ENCODE measurements around the gene ABCA1. TPM values are rescaled to one million over a fixed set of nuclear protein-coding genes. Genes with fewer than 3 reads are reported as not detected.
"Not testable (repeated sequence)": the region's sequence is repeated elsewhere in the genome, so short reads cannot be mapped to it uniquely, and the experiment has no call there.

The ABCA1 gene
- total RNA-seq, 6 experiments from 2014 or later = 45.8 to 107 (median 61.4) TPM

DNA sequence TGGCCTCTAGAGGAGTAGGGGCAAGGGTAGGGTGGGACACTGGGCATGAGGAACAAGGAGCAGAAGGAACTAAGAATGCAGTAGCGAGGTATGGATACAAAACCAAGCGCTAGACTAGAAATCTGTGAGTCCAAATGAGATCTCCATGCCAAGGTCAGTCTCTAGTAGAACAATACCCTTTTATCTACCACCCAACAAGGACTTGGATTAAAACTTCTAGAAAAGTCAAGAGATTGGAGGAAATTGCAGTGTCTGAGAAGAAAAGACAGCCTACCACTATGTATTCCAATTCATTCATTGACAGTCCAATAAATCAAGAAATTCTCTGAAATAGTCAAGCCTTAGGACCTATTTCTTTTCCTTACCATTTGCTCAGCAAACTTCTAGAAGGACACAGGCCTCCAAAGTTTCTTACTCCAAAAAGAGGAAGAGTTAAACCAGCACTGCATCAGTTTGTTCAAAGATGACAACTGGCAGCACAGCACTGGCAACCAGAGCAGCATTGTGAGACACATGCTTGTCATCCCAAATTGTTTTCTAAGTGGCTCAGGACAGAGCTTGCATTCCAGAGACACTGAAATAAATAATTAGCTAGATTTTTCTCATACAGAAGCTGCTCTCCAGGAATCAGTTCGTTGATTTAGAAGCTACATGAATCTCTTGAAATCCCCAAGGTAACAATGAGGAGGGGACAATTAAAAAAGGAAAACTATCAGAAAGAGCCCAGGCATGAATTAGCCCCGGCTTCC, 22.6 kb downstream of the ABCA1 start:
- 17% methylated on average over 4 of the region's 4 CpGs for WGBS (ENCODE audit: insufficient coverage, low coverage, low lambda C conversion rate, missing lambda C conversion rate)
- H3K9me3 ChIP-seq = no peaks in the 10 kb centered on the region
- H3K36me3 ChIP-seq = peaks cover 0 to 4% (median under 1%) of the 10 kb centered on the region in 4 donors
- TF ChIP-seq POLR2A (IDR thresholded peaks at IDR 0.05) = peak; percentile 20
- no peak for TF ChIP-seq CTCF (IDR thresholded peaks at IDR 0.05)
- H3K4me3 ChIP-seq = peak overlapping the region; percentile 30 to 59 (median 50)
- no peaks in the 10 kb centered on the region for H3K27me3 ChIP-seq
- H3K27ac ChIP-seq = peak overlapping the region; percentile 68 to 81 (median 80)
- ATAC-seq (no peak), DNase-seq (no peak)
- H3K4me1 ChIP-seq = peaks cover 0 to 84% (median 16%) of the 10 kb centered on the region in 4 donors
- intact Hi-C loops (cut with DNase I) = no loop called here

DNA sequence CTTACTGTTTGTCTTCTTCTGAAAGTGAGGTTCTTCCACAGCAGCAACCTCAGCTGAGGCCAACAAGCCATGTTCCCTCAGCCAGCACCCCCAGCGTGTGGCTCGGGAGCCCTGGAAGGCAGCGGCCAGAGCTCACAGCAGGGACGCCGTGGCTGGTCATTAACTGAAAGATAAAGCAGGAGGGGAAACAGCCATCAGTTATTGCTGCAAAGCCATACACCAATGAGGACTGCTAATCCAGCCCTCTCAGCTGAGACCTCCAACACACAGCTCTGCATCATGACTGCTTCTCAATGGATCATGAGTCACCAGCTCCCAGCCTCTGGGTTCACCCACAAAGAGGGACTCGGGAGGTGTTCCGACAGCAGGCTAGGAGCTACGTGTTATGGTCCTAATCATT, 24.3 kb downstream of the ABCA1 start:
- H3K4me3 ChIP-seq = peak overlapping the region; percentile 30 to 59 (median 50)
- peak overlapping the region; percentile 37 to 80 (median 68) for H3K27ac ChIP-seq
- no peaks in the 10 kb centered on the region for H3K9me3 ChIP-seq
- peaks cover 0 to 9% (median under 1%) of the 10 kb centered on the region in 4 donors for H3K36me3 ChIP-seq
- WGBS (ENCODE audit: insufficient coverage, low coverage, low lambda C conversion rate, missing lambda C conversion rate) = 31% methylated on average over 8 of the region's 8 CpGs
- DNase-seq (peak in 2 of 3 donors; percentile 38 to 61), ATAC-seq (peak; percentile 1 to 18 (median 2))
- peaks cover 0 to 84% (median 17%) of the 10 kb centered on the region in 4 donors for H3K4me1 ChIP-seq
- no peaks in the 10 kb centered on the region for H3K27me3 ChIP-seq
- intact Hi-C loops (cut with DNase I) = no loop called here
- no peak for TF ChIP-seq CTCF (IDR thresholded peaks at IDR 0.05)
- TF ChIP-seq POLR2A (IDR thresholded peaks at IDR 0.05) = peak; percentile 80

DNA sequence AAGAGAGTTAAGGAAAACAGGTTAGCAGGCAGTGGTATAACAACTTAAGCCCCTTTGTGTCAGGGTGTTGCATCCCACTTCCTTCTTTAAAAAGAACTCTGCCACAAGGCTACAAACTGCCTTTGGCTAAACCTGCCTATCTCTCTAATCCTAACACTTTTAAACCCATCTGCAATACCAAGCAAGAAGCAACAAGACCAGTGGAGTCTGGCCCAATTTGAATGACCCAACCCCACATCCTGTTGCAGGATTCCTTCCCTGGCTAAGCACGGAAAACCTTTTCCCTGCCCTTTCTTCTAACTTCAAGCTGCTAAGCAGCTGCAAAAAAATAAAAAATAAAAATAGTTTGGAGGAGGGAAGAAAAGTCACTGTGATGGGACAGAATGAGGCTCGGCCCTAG, 27.1 kb downstream of the ABCA1 start:
- H3K4me1 ChIP-seq = peaks cover 0 to 93% (median 22%) of the 10 kb centered on the region in 4 donors
- no peaks in the 10 kb centered on the region for H3K9me3 ChIP-seq

DNA sequence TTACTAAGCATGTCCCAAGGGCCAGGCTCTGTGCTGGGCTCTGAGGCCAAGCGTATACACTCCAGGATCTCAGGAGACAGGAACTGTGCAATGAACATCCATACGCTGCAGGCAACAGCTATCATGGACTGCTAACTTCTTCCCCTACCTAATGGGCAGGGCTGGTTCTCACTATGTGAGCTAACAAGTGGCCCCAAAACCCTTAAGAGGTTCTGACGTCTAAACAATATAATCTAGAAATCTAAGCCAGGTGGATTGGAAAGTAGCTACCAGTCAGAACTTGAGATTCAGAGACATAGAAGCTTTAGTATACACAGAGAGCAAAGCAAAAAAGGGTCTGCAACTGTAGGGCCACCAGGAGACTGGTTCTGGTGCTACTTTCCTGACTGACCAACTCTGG, 27.6 kb downstream of the ABCA1 start:
- no peaks in the 10 kb centered on the region for H3K27me3 ChIP-seq
- H3K4me3 ChIP-seq = peak overlapping the region; percentile 2 to 59 (median 50)
- no peaks in the 10 kb centered on the region for H3K9me3 ChIP-seq
- TF ChIP-seq POLR2A (IDR thresholded peaks at IDR 0.05) = no peak
- DNase-seq (no peak), ATAC-seq (peak; percentile 2 to 41 (median 20))
- peaks cover 0 to 30% (median under 1%) of the 10 kb centered on the region in 4 donors for H3K36me3 ChIP-seq
- 34% methylated on average over 3 of the region's 3 CpGs for WGBS (ENCODE audit: insufficient coverage, low coverage, low lambda C conversion rate, missing lambda C conversion rate)
- peaks cover 0 to 93% (median 22%) of the 10 kb centered on the region in 4 donors for H3K4me1 ChIP-seq
- intact Hi-C loops (cut with DNase I) = no loop called here
- H3K27ac ChIP-seq = peak overlapping the region; percentile 25 to 80 (median 56)

More for the DNA sequence above, 27.1 kb downstream of the ABCA1 start:
- peaks cover 0 to 24% (median under 1%) of the 10 kb centered on the region in 4 donors for H3K36me3 ChIP-seq
- ATAC-seq (no peak), DNase-seq (no peak)
- H3K27ac ChIP-seq = peak overlapping the region; percentile 25 to 80 (median 56)
- intact Hi-C loops (cut with DNase I) = no loop called here
- H3K27me3 ChIP-seq = no peaks in the 10 kb centered on the region
- H3K4me3 ChIP-seq = peak overlapping the region in 2 of 3 donors; percentile 50 to 59
- WGBS (ENCODE audit: insufficient coverage, low coverage, low lambda C conversion rate, missing lambda C conversion rate) = 17% methylated on average over 2 of the region's 2 CpGs
- TF ChIP-seq CTCF (IDR thresholded peaks at IDR 0.05) (no peak), POLR2A (IDR thresholded peaks at IDR 0.05) (no peak)

GRCh38 chr9:104899759-104900247, 28.2 kb downstream of the ABCA1 start:
- H3K4me1 ChIP-seq = peaks cover 0 to 93% (median 24%) of the 10 kb centered on the region in 4 donors
- peak overlapping the region; percentile 48 to 80 (median 56) for H3K27ac ChIP-seq
- 26% methylated on average over 4 of the region's 4 CpGs for WGBS (ENCODE audit: insufficient coverage, low coverage, low lambda C conversion rate, missing lambda C conversion rate)
- H3K9me3 ChIP-seq = no peaks in the 10 kb centered on the region
- H3K27me3 ChIP-seq = no peaks in the 10 kb centered on the region
- TF ChIP-seq CTCF (IDR thresholded peaks at IDR 0.05) (no peak), POLR2A (IDR thresholded peaks at IDR 0.05) (peak; percentile 73)
- DNase-seq (peak in 1 of 3 donors; percentile 85), ATAC-seq (peak; percentile 72 to 86 (median 80))
- intact Hi-C loops (cut with DNase I) = no loop called here
- peaks cover 0 to 31% (median under 1%) of the 10 kb centered on the region in 4 donors for H3K36me3 ChIP-seq
- peak overlapping the region; percentile 2 to 59 (median 50) for H3K4me3 ChIP-seq

DNA sequence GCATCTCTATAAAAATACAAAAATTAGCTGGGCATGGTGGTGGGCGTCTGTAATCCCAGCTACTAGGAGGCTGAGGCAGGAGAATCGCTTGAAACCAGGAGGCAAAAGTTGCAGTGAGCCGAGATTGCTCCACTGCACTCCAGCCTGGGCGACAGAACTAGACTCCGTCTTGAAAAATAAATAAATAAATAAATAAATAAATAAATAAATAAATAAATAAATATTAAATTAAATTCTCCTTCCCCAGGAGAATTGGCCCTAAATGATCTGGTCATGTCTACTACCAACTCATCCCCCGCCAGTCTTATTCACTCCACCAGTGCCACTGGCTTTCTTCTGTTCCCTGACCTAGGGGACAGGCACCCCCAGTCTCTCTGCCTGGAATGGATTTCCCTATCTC, 29.6 kb downstream of the ABCA1 start:
- H3K27ac ChIP-seq = peak overlapping the region in 1 of 3 donors; percentile 80
- H3K9me3 ChIP-seq; ATAC-seq; intact Hi-C loops (cut with DNase I); H3K27me3 ChIP-seq; DNase-seq: not testable (repeated sequence)
- 61% methylated on average over 4 of the region's 6 CpGs for WGBS (ENCODE audit: insufficient coverage, low coverage, low lambda C conversion rate, missing lambda C conversion rate)
- H3K36me3 ChIP-seq = peaks cover 0 to 31% (median under 1%) of the 10 kb centered on the region in 4 donors
- peaks cover 0 to 93% (median 26%) of the 10 kb centered on the region in 4 donors for H3K4me1 ChIP-seq
- H3K4me3 ChIP-seq = peak overlapping the region in 1 of 3 donors; percentile 59

Data from right lobe of liver (tissue), 6 donors.